GM19238 (cell line): ENCODE results near the gene CCL28.

Experiments
- DNase-seq: peaks from one replicate; pipeline ENCODE4 v3.0.0; 2011; ENCODE audit warnings: low spot score; ENCODE audit not compliant: insufficient read length

CCL28 gene

GRCh38 chr5:43358301-43358700, 53.9 kb downstream of the CCL28 start:
- DNase-seq = no peak

GRCh38 chr5:43357878-43358281, 54.3 kb downstream of the CCL28 start:
- no peak for DNase-seq

- no peak for DNase-seq
Observed at GRCh38 chr5:43357067-43357466, 55.1 kb downstream of the CCL28 start.

- no peak for DNase-seq
Observed at GRCh38 chr5:43354774-43355173, 57.4 kb downstream of the CCL28 start.

- DNase-seq = no peak
Observed at GRCh38 chr5:43353668-43354067, 58.5 kb downstream of the CCL28 start.

GRCh38 chr5:43352915-43353314, 59.3 kb downstream of the CCL28 start:
- no peak for DNase-seq

GRCh38 chr5:43352131-43352530, 60.1 kb downstream of the CCL28 start:
- no peak for DNase-seq

GRCh38 chr5:43348861-43349363, 63.3 kb downstream of the CCL28 start:
- DNase-seq = no peak

GRCh38 chr5:43348207-43348606, 64.0 kb downstream of the CCL28 start:
- no peak for DNase-seq

GRCh38 chr5:43338862-43339261, 73.3 kb downstream of the CCL28 start:
- DNase-seq = no peak

- no peak for DNase-seq
Observed at GRCh38 chr5:43336159-43336558, 76.0 kb downstream of the CCL28 start.

- DNase-seq = no peak
Observed at GRCh38 chr5:43335681-43336080, 76.5 kb downstream of the CCL28 start.

GRCh38 chr5:43332401-43332800, 79.8 kb downstream of the CCL28 start:
- DNase-seq = no peak
